GM12873 (cell line): ENCODE measurements around the gene CFAP91.

Experiments used
- CTCF ChIP-seq: IDR thresholded peaks from 2 replicates; pipeline ENCODE4 v1.5.1; 2012; ENCODE audit warnings: low read depth, mild to moderate bottlenecking, moderate library complexity, low read length, control low read depth; ENCODE audit not compliant: insufficient read depth; ENCODE audit errors: missing control alignments

The CFAP91 gene

GRCh38 chr3:119748991-119749390 lies 46.2 kb downstream of the CFAP91 start:
- TF ChIP-seq CTCF, result no peak

- no peak for TF ChIP-seq CTCF
Observed at GRCh38 chr3:119751423-119751822, 48.6 kb downstream of the CFAP91 start.
